H1 (cell line): Measurements from ENCODE around the gene FSIP1. TPM values are rescaled to one million over a fixed set of nuclear protein-coding genes. Genes with fewer than 3 reads are reported as not detected.

Experiments
- CTCF ChIA-PET: fragments of 300-600 bp; sonication (Branson Sonifier 250); formaldehyde crosslinking; loops from one replicate; lab custom pipeline; 2021; ENCODE audit not compliant: partially characterized antibody; lab: Charles Lee
- POLR2A ChIA-PET: fragments of 300-600 bp; sonication (Branson Sonifier 250); formaldehyde crosslinking; loops from one replicate; lab custom pipeline; 2021; ENCODE audit warnings: inconsistent platforms; ENCODE audit not compliant: partially characterized antibody; lab: Charles Lee
- DNase-seq, 2 experiments: peaks; one replicate each; pipeline versions ENCODE4 v3.0.0 to v3.0.0-alpha.2; 2010 to 2022; ENCODE audit warnings: low spot score in 2 of 2, low read depth in 1 of 2, mixed read lengths in 1 of 2
- FAIRE-seq: peaks from 2 replicates; lab custom pipeline; 2011; peaks lifted over from hg19 to GRCh38; lab: Jason Lieb, UNC
- H2AFZ ChIP-seq: 2 replicates; pipeline ENCODE4 v1.8.1; 2012; ENCODE audit warnings: low read length, inconsistent platforms
- H2AK5ac ChIP-seq: 2 replicates; pipeline ENCODE4 v1.6.1; 2013; ENCODE audit warnings: low read depth, low read length
- H2BK120ac ChIP-seq: replicated peaks from 2 replicates; pipeline ENCODE3; 2013; ENCODE audit warnings: low read depth, low read length, inconsistent platforms
- H2BK12ac ChIP-seq: 2 replicates; pipeline ENCODE4 v1.6.1; 2013; ENCODE audit warnings: low read depth, low read length
- H2BK15ac ChIP-seq: 2 replicates; pipeline ENCODE4 v1.6.1; 2013; ENCODE audit warnings: low read length
- H2BK20ac ChIP-seq: 2 replicates; pipeline ENCODE4 v1.6.1; 2013; ENCODE audit warnings: low read length
- H2BK5ac ChIP-seq: 2 replicates; pipeline ENCODE4 v1.6.1; 2013; ENCODE audit warnings: low read depth, low read length
- H3K14ac ChIP-seq: 2 replicates; pipeline ENCODE4 v1.6.1; 2013; ENCODE audit warnings: inconsistent platforms; ENCODE audit not compliant: insufficient read length
- H3K18ac ChIP-seq: 2 replicates; pipeline ENCODE4 v1.6.1; 2013; ENCODE audit warnings: low read length; ENCODE audit errors: extremely low read depth
- H3K23ac ChIP-seq: 2 replicates; pipeline ENCODE4 v1.6.1; 2013; ENCODE audit warnings: inconsistent platforms; ENCODE audit not compliant: insufficient read length
- H3K23me2 ChIP-seq: 2 replicates; pipeline ENCODE4 v1.6.1; 2013; ENCODE audit warnings: low read depth, low read length
- H3K27ac ChIP-seq: 2 replicates; pipeline ENCODE4 v1.6.1; 2011; ENCODE audit warnings: low read depth, low read length, inconsistent platforms
- H3K27me3 ChIP-seq, 4 experiments: replicated peaks in 1 of 4; 1 replicate in 1 of 4; 2 replicates in 3 of 4; pipeline versions ENCODE4 v1.6.1 to v1.8.1; 2011 to 2013; ENCODE audit warnings: low read length in 3 of 4, mild to moderate bottlenecking in 3 of 4, inconsistent platforms in 2 of 4, mixed read lengths in 2 of 4, moderate library complexity in 1 of 4; ENCODE audit not compliant: control insufficient read depth in 3 of 4, insufficient read depth in 3 of 4; ENCODE audit errors: extremely low read depth in 1 of 4
- H3K36me3 ChIP-seq, 4 experiments: 2 replicates each; pipeline versions ENCODE4 v1.6.1 to v1.8.1; 2011 to 2013; ENCODE audit warnings: mild to moderate bottlenecking in 4 of 4, low read length in 3 of 4, moderate library complexity in 2 of 4, control low read depth in 1 of 4, inconsistent platforms in 1 of 4; ENCODE audit not compliant: insufficient read depth in 4 of 4, control insufficient read depth in 2 of 4
- H3K4ac ChIP-seq: replicated peaks from 2 replicates; pipeline ENCODE3; 2013; ENCODE audit warnings: low read length, low read depth, mixed read lengths, inconsistent platforms; ENCODE audit not compliant: insufficient read length
- H3K4me1 ChIP-seq, 4 experiments: replicated peaks in 1 of 4; 1 replicate in 1 of 4; 2 replicates in 3 of 4; pipeline versions ENCODE4 v1.6.1 to v1.8.1; 2011 to 2013; ENCODE audit warnings: low read length in 3 of 4, inconsistent platforms in 2 of 4, mixed read lengths in 1 of 4; ENCODE audit not compliant: insufficient read depth in 4 of 4, control insufficient read depth in 3 of 4
- H3K4me2 ChIP-seq, 2 experiments: 2 replicates each; pipeline versions ENCODE4 v1.6.1 to v1.8.1; 2011 to 2013; ENCODE audit warnings: low read depth in 2 of 2, low read length in 2 of 2, control low read depth in 1 of 2, inconsistent platforms in 1 of 2, mild to moderate bottlenecking in 1 of 2; ENCODE audit not compliant: insufficient read depth in 1 of 2
- H3K4me3 ChIP-seq, 4 experiments: fragments of 200-600, 300-600 bp in 1 of 4; sonication (generic), shearing (Covaris generic), sonication (Bioruptor Twin) in 1 of 4; 2 replicates each; pipeline versions ENCODE4 v1.5.1 to v1.8.1; 2011 to 2016; ENCODE audit warnings: low read length in 4 of 4, low read depth in 3 of 4, control low read depth in 2 of 4, inconsistent platforms in 2 of 4, mild to moderate bottlenecking in 2 of 4, mixed read lengths in 1 of 4, moderate library complexity in 1 of 4; ENCODE audit not compliant: insufficient read depth in 2 of 4; ENCODE audit errors: extremely low read depth in 1 of 4
- H3K56ac ChIP-seq: replicated peaks from 2 replicates; pipeline ENCODE3; 2013; ENCODE audit warnings: low read depth, mild to moderate bottlenecking, mixed read lengths, low read length, inconsistent platforms; ENCODE audit not compliant: insufficient read length
- H3K79me1 ChIP-seq: 2 replicates; pipeline ENCODE4 v1.6.1; 2013; ENCODE audit warnings: low read depth, low read length, control low read depth
- H3K79me2 ChIP-seq, 2 experiments: 2 replicates each; pipeline versions ENCODE4 v1.6.1 to v1.8.1; 2012 to 2013; ENCODE audit warnings: low read length in 2 of 2, mild to moderate bottlenecking in 2 of 2, inconsistent platforms in 1 of 2; ENCODE audit not compliant: insufficient read depth in 2 of 2, control insufficient read depth in 1 of 2
- H3K9ac ChIP-seq, 4 experiments: replicated peaks in 1 of 4; 1 replicate in 1 of 4; 2 replicates in 3 of 4; pipeline versions ENCODE4 v1.6.1 to v1.8.1; 2011 to 2013; ENCODE audit warnings: low read depth in 3 of 4, low read length in 3 of 4, control low read depth in 2 of 4, mild to moderate bottlenecking in 2 of 4, moderate library complexity in 2 of 4, inconsistent platforms in 1 of 4; ENCODE audit errors: extremely low read depth in 1 of 4
- H3K9me3 ChIP-seq, 2 experiments: 2 replicates each; pipeline versions ENCODE4 v1.6.1 to v1.8.1; 2012 to 2013; ENCODE audit warnings: mild to moderate bottlenecking in 2 of 2, moderate library complexity in 2 of 2, control low read depth in 1 of 2, inconsistent platforms in 1 of 2, low read depth in 1 of 2, low read length in 1 of 2, mixed read lengths in 1 of 2; ENCODE audit not compliant: insufficient read depth in 2 of 2
- H4K20me1 ChIP-seq, 2 experiments: replicated peaks in 1 of 2; 2 replicates each; pipeline versions ENCODE3 to v1.8.1; 2011 to 2013; ENCODE audit warnings: inconsistent platforms in 2 of 2, low read length in 2 of 2, mild to moderate bottlenecking in 1 of 2; ENCODE audit not compliant: insufficient read depth in 2 of 2, control insufficient read depth in 1 of 2
- H4K5ac ChIP-seq: 2 replicates; pipeline ENCODE4 v1.6.1; 2013; ENCODE audit warnings: low read length, low read depth, mixed read lengths, inconsistent platforms; ENCODE audit not compliant: insufficient read length
- H4K8ac ChIP-seq: 2 replicates; pipeline ENCODE4 v1.8.0; 2013; ENCODE audit warnings: mild to moderate bottlenecking, moderate library complexity, low read length, inconsistent platforms; ENCODE audit not compliant: insufficient read depth; ENCODE audit errors: extremely low read depth
- H4K91ac ChIP-seq: replicated peaks from 2 replicates; pipeline ENCODE3; 2013; ENCODE audit warnings: low read length, mixed read lengths, inconsistent platforms; ENCODE audit not compliant: insufficient read length
- ASH2L ChIP-seq: fragments of 200-600, 300-600 bp; sonication (generic); IDR thresholded peaks from one replicate; pipeline ENCODE4 v1.7.1; 2017; ENCODE audit warnings: low read length
- CBX5 ChIP-seq: fragments of 300-800, 300-1000 bp; sonication (generic); IDR thresholded peaks from 2 replicates; pipeline ENCODE4 v1.7.1; 2016; ENCODE audit warnings: antibody characterized with exemption, low read length, low read depth
- CTCF ChIP-seq, 3 experiments: IDR thresholded peaks; 1 replicate in 2 of 3; 2 replicates in 1 of 3; pipeline versions ENCODE4 v1.5.1 to v1.6.1; 2011; ENCODE audit warnings: low read length in 3 of 3, mild to moderate bottlenecking in 3 of 3, inconsistent platforms in 2 of 3, low read depth in 1 of 3, moderate library complexity in 1 of 3; ENCODE audit not compliant: insufficient read depth in 1 of 3; ENCODE audit errors: control extremely low read depth in 1 of 3
- E2F6 ChIP-seq: IDR thresholded peaks from 2 replicates; pipeline ENCODE4 v1.6.1; 2012; ENCODE audit warnings: inconsistent platforms
- GTF2F1 ChIP-seq: IDR thresholded peaks from 2 replicates; pipeline ENCODE4 v1.6.1; 2012; ENCODE audit warnings: low read depth, low read length, improper control_type of control experiment, borderline replicate concordance
- HDAC2 ChIP-seq, 2 experiments: fragments of 300-600 bp in 1 of 2; sonication (generic) in 1 of 2; IDR thresholded peaks; 2 replicates each; pipeline ENCODE4 v1.6.1; 2011 to 2012; ENCODE audit warnings: low read depth in 2 of 2, low read length in 2 of 2, mild to moderate bottlenecking in 2 of 2, moderate library complexity in 2 of 2, borderline replicate concordance in 1 of 2, inconsistent platforms in 1 of 2
- POU5F1 ChIP-seq: IDR thresholded peaks from 2 replicates; pipeline ENCODE4 v1.6.1; 2011; ENCODE audit warnings: low read depth, mild to moderate bottlenecking, low read length, moderate library complexity
- SIX5 ChIP-seq: IDR thresholded peaks from 2 replicates; pipeline ENCODE4 v1.6.1; 2011; ENCODE audit warnings: mild to moderate bottlenecking, low read depth, low read length
- TBP ChIP-seq: IDR thresholded peaks from 2 replicates; pipeline ENCODE4 v1.6.1; 2011; ENCODE audit warnings: low read depth, low read length, improper control_type of control experiment
- TEAD4 ChIP-seq: IDR thresholded peaks from 2 replicates; pipeline ENCODE4 v1.6.1; 2012; ENCODE audit warnings: low read depth, low read length, inconsistent platforms, mixed read lengths
- YY1 ChIP-seq: IDR thresholded peaks from 2 replicates; pipeline ENCODE4 v1.6.1; 2011; ENCODE audit warnings: low read depth, mild to moderate bottlenecking, low read length
- WGBS, 2 experiments: shearing (Covaris generic) in 1 of 2; methylation state at CpG; one replicate each; pipeline versions ENCODE4 v1.1.6 to v1.1.7; 2013 to 2015; ENCODE audit warnings: low lambda C conversion rate in 2 of 2, mixed read lengths in 2 of 2, inconsistent platforms in 1 of 2, low coverage in 1 of 2, missing lambda C conversion rate in 1 of 2; ENCODE audit not compliant: insufficient replicate concordance in 2 of 2, insufficient coverage in 1 of 2, insufficient read length in 1 of 2; ENCODE audit errors: extremely low coverage in 1 of 2, missing lambda C conversion rate in 1 of 2; 5-methylcytosine and 5-hydroxymethylcytosine counted together
- polyA plus RNA-seq, 7 experiments: library from polyadenylated mRNA; depleted of rRNA in 3 of 7; stranded (reverse) in 5 of 7; unstranded in 2 of 7; fragments of >200 nt in 5 of 7; fragments of 200-250 nt in 2 of 7; gene quantifications; 1 replicate in 5 of 7; 2 replicates in 1 of 7; 4 replicates in 1 of 7; pipeline versions ENCODE4 v1.2.1 to v1.2.3, GENCODE V29; 2011 to 2013; ENCODE audit warnings: missing spikeins in 2 of 7, mixed read lengths in 2 of 7
- total RNA-seq: library from RNA; stranded (reverse); fragmentation: NEBNext Ultra II Directional; extraction: Animal tissue kit (Norgen Biotek cat#: 25700); gene quantifications from 2 replicates; pipeline ENCODE4 v1.2.1, GENCODE V29; 2021

Gene FSIP1
- total and polyA plus RNA-seq, 2 of the 8 experiments (the other 6 are each of a cell fraction or from before 2014, with no cell fraction given): 0.18 to 1.3 TPM

- TF ChIP-seq YY1: no peak
- no peak for TF ChIP-seq SIX5
- no peak for TF ChIP-seq POU5F1
- no peak for TF ChIP-seq CTCF (IDR thresholded peaks at IDR 0.05; ENCODE audit: control extremely low read depth in 1 of 3, insufficient read depth in 1 of 3, low read depth in 1 of 3, low read length in 3 of 3)
- no peak for TF ChIP-seq HDAC2 (IDR thresholded peaks at IDR 0.05; ENCODE audit: borderline replicate concordance in 1 of 2, low read depth in 2 of 2, low read length in 2 of 2)
- no peak for TF ChIP-seq CBX5
- no peak for TF ChIP-seq E2F6
- TF ChIP-seq TEAD4: no peak
- TF ChIP-seq TBP: no peak
- TF ChIP-seq GTF2F1: no peak
- TF ChIP-seq ASH2L: no peak
Observed at GRCh38 chr15:39621210-39621609, 161.4 kb downstream of the FSIP1 start.

More at GRCh38 chr15:39621210-39621609, 161.4 kb downstream of the FSIP1 start:
- POLR2A ChIA-PET: interaction anchor here (2.2 kb wide), 1 partner anchor 40 kb away, joined by 6 read pairs; the partner anchor contains the start of gene THBS1
- CTCF ChIA-PET: interaction anchor here (0.5 to 3.7 kb wide), 3 partner anchors 14 to 49 kb away, joined by 3 to 13 read pairs (median 3); no protein-coding TSS in a partner anchor
- no peak overlapping the region for H2AFZ ChIP-seq
- H3K27ac ChIP-seq: no peak overlapping the region
- no peaks in the 10 kb centered on the region for H3K79me1 ChIP-seq
- no peak overlapping the region for H3K14ac ChIP-seq
- H3K4me3 ChIP-seq: no peak overlapping the region
- no peak overlapping the region for H2AK5ac ChIP-seq
- no peaks in the 10 kb centered on the region for H3K9me3 ChIP-seq
- H3K4ac ChIP-seq: no peak overlapping the region
- no peaks in the 10 kb centered on the region for H3K79me2 ChIP-seq
- H4K20me1 ChIP-seq: no peaks in the 10 kb centered on the region
- H3K9ac ChIP-seq: no peak overlapping the region
- no peaks in the 10 kb centered on the region for H3K4me1 ChIP-seq
- 67% methylated on average over 1 of the region's 1 CpG; no CpG with 5 or more reads in 1 of the 2 experiments for WGBS, 2 experiments
- H2BK20ac ChIP-seq: no peak overlapping the region
- no peak overlapping the region for H4K8ac ChIP-seq
- no peak overlapping the region for H4K5ac ChIP-seq
- DNase-seq (no peak), FAIRE-seq (no peak)
- H3K23me2 ChIP-seq: no peaks in the 10 kb centered on the region
- H2BK15ac ChIP-seq: no peak overlapping the region
- H3K27me3 ChIP-seq: no peaks in the 10 kb centered on the region
- H3K36me3 ChIP-seq: no peaks in the 10 kb centered on the region
- H3K23ac ChIP-seq: no peak overlapping the region
- no peak overlapping the region for H2BK5ac ChIP-seq
- no peak overlapping the region for H2BK120ac ChIP-seq
- no peak overlapping the region for H2BK12ac ChIP-seq
- no peak overlapping the region for H4K91ac ChIP-seq
- no peak overlapping the region for H3K4me2 ChIP-seq
- no peak overlapping the region for H3K18ac ChIP-seq
- H3K56ac ChIP-seq: no peak overlapping the region
